ENCODE measurements around the gene GLYATL2.

GLYATL2 gene, protein sequence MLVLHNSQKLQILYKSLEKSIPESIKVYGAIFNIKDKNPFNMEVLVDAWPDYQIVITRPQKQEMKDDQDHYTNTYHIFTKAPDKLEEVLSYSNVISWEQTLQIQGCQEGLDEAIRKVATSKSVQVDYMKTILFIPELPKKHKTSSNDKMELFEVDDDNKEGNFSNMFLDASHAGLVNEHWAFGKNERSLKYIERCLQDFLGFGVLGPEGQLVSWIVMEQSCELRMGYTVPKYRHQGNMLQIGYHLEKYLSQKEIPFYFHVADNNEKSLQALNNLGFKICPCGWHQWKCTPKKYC

DNA sequence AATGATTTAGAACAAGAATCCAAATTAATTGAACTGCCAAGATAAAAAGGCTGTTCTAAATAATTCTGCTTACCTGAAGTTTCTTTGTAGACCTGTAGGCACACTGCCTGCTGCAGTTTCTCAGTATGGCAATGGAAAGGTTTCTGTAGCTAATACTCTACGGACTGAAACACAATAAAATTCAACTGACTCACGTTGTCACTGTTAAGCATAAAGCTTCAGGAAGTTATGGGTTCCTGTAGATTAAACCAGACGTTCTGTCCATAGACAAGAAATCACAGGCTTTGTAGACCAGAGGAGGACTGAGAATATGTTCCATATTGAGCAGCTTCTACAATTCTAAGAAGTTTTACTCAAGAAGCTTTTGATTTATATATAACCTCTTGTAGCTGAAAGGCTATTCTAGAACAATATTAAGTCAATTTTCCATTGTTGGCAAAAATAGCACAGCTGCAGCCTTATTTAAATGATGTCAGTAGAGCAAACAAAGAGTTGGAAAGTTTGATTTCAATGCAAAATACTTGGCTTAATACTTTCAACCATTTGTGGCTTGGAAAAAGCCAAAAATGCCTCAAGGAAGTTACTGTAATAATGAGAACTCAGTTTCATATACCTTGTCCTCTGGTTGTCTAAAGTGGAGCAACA lies at the start of gene GLYATL2:
GLYATL2 (minus strand) TSS at position 344 of the 645 bp plus-strand sequence. CDS start 5,092 bp downstream, outside the sequence.
- DNase-seq (ENCODE audit: low spot score), result no peak

DNA sequence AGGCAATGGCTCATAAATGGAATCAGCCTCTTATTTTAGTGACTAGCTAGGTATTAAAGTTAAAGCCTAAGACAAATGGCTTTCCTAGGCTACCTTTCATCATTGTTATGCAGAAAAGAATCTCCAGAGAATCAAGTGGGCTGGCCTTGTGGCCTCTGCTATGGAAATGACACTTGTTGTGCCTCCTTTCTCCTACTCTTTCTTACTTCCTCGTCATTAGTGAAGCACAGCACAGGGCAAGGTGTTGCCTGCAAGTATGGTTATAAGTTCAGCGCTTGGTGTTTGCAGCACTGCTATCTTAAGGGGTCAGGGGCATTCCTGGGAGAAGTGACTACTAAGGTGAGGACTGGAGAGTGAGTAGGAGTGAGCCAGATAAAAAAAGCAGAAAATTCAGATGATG lies 49.4 kb upstream of the GLYATL2 start:
- no peak for DNase-seq (ENCODE audit: low spot score)

DNA sequence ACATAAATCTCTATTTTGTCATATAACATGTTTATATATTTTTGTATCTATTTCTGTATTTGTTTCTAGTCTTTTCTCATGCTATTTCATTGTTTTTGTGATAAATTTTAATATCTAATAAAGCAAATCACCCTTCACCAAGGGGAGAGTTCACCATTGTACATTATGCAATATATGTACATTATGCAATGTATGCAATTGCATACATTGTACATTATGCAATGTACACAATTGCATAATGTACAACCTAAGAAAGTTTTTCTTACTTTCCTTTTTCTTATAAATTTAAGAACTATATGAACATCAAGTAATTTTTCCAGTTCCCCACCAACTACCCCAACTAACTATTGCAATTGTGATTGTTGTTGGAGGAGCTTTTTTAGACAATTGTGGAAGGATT lies 44.1 kb upstream of the GLYATL2 start:
- DNase-seq (ENCODE audit: low spot score), result no peak

DNA sequence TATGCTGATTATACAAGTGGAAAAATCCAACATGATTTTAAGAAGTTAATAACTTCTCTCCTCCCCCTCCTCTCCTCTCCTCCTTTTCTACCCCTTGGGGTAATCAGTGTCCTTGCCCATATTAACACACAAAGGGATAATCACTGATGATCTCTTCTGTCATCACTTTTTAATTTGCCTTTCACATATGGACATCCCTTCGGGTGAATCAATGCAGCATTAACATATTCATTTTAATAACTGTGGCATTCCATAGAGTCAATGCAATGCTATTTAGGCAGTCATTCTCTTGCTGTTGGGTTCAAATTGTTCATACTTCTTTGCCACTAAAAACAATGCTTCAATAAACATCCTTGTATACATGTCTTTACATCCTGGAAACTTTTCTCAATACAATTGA lies 42.9 kb upstream of the GLYATL2 start:
- no peak for DNase-seq (ENCODE audit: low spot score)

DNA sequence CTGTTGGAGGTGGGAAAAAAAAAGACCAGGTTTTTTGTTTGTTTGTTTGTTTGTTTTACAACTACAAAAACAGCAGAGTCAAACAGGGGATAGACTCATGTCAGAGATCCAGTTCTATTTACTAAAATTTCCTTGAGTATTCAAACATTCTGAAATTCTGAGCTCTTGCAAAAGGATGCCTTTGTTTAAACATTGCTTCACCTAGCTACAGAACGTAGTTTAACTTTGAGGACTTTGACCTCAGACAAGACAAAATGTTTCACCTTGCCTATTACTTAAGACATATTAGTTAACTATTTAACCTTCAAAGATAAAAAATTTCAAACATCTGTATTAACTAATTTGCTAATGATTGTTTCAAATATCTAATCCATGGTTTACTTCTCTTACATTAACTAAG lies 36.1 kb upstream of the GLYATL2 start:
- DNase-seq (ENCODE audit: low spot score), result no peak

DNA sequence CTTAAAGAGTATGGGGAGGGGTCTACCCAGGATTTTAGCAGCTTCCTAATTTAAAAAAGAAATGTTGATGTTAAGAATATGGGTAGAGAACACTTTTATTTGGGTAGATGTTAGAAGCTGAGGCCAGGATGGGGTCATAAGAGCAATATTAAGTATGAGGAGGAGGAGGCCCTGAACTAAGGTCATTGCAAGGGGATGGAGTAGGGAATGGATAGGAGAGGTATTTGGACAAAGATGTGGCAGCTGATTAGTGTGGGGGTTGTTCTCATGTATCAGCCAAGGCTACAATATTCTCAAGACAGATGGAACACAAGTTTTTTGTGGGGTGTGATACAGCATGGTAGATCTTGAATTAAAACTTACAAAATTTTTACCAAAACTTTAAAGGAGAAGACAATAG lies 35.7 kb upstream of the GLYATL2 start:
- no peak for DNase-seq (ENCODE audit: low spot score)

DNA sequence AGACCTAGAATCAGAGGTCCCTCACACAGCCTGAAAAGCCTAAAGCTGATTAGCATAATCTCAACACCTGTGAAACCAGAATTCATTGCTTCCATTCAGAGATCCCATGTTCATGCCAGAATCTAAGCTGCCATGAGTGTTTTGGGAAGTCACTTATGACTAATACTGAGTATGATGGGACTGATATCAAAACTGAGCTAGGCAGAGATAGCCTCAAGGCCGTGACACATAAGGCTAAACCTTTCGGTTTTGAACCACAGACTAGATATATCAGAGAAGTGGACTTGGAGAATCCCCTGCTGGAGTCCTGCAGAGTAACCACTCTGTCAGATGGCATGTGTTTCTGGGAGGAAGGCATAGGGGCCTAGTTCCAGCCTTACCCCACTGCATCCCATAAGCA lies 23.1 kb upstream of the GLYATL2 start:
- no peak for DNase-seq (ENCODE audit: low spot score)

DNA sequence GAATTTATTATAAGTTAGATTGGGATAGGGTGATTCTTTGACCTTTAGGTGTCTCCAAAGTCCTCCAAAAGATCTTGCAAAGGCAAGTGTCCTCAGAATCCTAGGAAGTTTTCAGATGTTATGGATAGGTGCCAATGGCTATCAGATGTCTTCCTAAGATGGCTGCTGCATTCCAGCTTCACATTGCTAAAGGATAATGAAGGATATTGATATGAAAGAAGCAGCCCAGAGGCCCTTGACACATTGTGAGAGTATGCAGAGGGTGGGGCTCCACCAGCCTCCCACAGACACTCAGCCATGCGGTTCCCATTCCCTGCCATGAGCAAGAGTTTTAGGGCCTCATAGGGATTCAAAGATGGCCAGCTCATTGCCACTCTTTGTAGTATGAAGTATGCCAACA lies 22.3 kb upstream of the GLYATL2 start:
- DNase-seq (ENCODE audit: low spot score), result no peak

DNA sequence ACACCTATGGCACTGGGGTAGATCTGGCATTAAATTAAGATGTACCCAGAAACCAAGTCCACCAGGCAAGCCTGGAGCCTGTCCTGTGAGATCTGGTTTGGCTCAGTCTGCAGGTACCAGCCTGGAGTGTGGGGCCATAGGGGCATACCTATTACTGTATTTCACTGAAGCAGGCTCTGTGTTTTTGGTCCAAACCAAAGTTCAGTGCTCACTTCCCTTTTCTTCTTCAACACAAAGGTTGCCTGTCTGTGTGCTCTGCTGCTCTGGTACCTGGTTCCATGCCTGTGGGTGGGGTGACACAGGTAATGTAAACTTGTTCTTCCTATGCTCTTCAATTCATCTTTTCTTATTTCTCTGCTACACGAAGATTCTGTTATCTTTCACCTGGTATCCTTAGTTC lies 19.8 kb upstream of the GLYATL2 start:
- no peak for DNase-seq (ENCODE audit: low spot score)

DNA sequence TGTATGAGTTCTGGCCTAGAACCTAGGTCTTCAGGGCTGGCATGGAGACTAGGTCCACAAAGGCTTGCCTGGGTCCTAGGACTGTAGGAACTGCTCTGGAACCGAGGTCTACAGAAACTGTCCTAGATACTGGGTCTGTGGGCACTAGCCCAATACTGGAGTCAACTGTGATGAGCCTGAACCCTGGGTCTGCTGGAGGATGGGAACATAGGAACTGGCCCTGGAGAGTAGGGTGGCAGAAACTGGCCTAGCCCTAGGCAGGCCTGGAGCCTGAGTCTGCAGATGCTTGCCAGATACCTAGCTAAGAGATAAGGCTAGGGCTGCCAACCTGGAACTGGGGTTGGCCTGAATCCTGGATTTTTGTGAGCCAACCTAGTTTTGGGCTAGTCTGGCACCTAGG lies 19.2 kb upstream of the GLYATL2 start:
- no peak for DNase-seq (ENCODE audit: low spot score)

DNA sequence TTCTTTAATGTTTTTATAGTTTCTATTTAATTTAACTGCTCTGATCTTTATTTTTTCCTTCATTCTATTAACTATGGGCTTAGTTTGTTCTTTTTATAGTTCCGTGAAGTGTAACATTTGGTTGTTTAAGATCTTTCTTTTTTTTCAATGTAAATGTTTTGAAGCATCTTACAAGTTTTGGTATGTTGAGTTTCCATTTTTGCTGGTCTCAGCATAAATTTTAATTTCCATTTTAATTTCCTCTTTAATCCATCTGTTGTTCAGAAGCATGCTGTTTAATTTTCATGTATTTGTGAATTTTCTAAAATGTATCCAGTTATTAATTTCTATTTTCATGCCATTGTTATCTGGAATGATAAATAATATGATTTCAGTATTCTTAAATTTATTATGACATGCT lies 17.0 kb upstream of the GLYATL2 start:
- DNase-seq (ENCODE audit: low spot score), result no peak

DNA sequence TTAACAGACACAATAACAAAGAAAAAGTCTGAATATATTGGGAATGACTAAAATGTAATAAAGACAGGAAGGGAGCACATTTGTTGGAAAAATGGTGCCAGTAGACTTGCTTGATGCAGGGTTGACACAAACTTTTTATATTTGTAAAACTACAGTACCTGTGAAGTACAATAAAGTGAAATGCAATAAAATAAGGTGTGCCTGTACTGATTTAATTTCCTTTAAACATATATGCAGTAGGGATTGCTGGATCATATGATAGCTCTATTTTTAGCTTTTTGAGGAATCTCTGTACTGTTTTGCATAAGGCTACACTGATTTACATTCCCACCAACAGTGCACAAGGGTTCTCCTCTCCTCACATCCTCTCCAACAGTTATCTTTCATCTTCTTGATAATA lies 12.3 kb upstream of the GLYATL2 start:
- no peak for DNase-seq (ENCODE audit: low spot score)

DNA sequence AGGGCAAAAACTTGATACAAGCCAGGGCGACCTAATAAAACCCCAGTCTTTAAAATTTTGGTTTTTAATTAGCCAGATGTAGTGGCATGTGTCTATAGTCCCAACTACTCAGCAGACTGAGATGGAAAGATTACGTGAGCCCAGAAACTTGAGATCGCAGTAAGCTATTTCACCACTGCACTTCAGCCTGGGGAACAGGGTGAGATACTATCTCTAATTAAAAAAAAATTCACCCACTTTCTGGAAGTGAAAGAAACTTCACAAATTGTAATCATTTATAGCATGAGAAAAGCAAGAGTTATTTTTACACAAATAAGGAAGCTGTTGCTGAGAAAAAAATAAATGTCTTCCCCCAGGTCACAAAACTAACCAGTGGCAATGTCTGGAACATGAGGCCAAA lies 882 bp upstream of the GLYATL2 start:
- no peak for DNase-seq (ENCODE audit: low spot score)

DNA sequence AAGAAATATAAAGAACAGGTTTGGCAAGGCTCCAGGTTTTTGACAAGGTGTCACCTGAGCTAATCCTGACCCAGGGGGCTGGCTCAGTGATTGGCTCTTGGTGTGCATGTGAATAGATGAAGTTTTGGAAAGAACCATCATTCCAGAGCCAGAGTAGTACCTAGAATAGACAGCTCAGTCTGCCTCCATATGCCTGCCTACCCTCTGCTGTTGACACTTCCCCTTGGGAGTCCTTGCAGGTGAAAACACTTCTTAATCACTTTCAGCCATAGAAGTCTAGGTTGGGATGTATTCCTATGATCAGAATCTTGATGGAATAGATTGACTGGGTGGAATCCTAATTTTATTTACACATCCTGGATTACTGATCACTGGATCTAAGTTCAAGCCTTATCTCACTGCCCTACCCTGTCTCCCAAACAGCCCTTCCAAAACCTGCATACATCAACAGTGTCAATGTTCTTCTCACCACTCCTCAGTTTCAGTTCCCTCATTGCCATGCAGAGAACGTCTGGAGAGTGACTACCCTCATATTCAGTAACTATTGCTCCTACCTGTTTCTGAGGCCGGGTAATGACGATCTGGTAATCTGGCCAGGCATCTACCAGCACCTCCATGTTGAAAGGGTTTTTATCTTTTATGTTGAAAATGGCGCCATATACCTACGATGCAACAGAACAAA lies 6.7 kb downstream of the GLYATL2 start:
- DNase-seq (ENCODE audit: low spot score), result no peak

DNA sequence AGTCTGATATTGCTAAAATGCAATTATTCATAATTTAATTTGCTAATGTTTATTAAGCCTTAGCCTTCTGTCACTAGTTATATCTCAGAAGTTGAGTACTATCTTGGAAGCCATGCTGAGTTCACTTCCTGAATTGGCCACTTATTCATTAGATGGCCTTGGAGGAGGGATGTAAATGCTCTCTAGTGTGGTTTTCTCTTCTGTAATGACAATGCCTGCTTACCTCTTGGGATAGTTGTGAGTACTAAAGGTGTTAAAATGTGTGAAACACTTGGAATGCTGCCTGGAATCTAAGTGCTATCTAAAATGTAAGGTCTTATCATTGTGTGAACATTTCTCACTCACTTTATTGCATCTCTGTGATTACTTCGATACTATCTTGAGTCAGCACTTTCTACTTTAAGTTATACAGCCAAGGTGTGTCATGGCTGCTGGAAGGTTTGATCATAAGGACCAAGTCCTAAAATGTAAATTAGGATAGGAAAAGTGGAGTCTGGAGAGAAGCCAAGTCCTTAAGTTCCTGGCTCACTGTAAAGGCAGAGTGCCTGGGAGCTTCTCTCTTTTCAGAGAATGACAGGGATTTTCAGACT lies 12.4 kb downstream of the GLYATL2 start:
- no peak for DNase-seq (ENCODE audit: low spot score)

DNA sequence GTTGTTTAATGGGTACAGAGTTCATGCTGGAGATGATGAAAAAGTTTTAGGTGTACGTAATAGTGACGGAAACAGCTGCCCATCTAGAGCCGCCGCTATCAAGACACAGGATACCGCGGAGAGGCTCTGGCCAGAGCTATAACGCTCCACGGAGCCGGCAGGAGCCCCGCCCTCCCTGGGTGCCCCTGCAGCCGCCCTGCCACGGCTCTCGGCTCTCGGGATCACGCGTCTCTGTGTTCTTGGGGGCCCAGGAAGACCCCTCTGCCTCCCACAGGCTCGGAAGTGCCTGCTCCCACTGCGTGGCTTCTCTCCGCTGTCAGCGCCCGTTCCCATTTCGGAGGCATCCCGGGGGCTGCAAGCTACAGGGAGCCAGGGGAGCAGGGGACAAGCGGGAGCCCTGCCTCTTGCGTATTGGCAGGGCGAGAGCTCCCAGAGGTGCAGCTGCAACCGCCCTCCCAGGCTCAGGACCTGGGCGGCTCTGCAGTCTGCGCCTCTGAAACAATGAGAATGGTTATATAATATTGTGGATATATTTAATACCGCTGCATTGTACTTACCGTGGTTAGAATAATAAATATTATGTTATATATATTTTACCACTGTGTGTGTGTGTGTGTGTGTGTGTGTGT lies 13.7 kb downstream of the GLYATL2 start:
- no peak for DNase-seq (ENCODE audit: low spot score)

DNA sequence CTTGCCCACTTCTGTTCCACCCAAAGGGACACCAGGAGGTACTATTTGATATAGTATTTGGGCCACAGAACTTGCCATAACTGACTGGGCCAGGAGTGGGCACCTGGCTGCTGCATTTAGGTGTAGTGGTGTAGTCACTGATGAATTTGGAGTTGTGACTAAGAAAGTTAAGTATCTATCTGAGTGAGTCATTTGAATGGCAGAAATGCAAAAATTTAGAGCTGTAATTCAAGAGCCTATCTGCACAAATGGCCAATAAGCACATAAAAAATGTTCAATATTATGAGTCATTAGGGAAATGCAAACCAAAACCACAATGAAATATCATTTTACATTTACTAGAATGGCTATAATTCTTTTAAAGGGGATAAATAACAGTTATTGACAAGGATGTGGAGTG lies 14.7 kb downstream of the GLYATL2 start:
- no peak for DNase-seq (ENCODE audit: low spot score)

DNA sequence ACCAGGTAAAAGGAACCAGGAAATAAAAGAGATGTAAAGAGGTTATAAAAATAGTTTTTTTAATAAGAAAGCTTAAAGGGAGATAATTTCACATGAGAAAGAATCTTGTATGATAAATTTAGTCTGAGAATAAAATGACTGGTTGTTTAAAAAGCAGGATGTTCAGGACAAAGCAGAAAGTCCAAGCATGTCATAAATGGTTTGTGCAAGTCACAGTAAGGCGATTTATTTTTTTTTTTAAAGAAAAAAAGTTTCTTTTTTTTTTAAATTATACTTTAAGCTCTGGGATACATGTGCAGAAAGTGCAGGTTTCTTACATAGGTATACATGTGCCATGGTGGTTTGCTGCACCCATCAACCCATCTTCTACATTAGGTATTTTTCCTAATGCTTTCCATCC lies 30.8 kb downstream of the GLYATL2 start:
- DNase-seq (ENCODE audit: low spot score), result no peak

DNA sequence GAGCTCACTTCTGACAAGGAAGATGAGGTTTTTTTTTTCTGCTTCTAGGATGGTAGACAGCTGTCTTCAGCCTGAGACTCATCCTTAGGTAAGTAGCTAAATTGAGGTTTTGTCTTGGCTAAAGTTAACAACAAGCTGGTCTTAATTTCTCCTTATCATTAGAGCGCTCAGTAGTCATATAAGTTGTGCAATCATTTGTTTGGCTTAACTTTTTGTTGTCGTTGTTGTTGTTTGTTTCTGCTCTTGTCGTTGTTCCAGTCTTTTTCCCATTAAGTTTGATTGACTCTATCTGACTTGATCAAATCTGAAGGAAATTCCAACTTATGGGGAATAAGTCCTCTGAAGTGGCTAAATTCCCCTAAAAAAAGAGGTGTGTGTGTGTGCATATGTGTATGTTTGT lies 33.0 kb downstream of the GLYATL2 start:
- DNase-seq (ENCODE audit: low spot score), result no peak

DNA sequence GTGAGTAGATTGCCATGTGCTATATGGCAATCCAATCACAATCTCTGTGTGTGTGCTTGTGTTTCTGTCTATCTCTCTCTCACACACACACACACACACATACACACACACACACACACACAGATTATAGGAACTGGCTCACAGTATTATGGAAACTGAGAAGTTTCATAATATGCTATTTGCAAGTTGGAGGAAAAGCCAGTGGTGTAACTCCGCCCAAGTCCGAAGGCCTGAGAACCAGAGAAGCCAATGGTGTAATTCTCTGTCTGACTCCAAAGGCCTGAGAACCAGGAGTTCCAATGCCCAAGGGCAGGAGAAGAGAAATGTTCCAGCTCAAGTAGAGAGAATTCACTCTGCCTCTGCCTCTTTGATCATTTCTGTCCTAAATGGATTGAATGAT lies 37.2 kb downstream of the GLYATL2 start:
- no peak for DNase-seq (ENCODE audit: low spot score)

DNA sequence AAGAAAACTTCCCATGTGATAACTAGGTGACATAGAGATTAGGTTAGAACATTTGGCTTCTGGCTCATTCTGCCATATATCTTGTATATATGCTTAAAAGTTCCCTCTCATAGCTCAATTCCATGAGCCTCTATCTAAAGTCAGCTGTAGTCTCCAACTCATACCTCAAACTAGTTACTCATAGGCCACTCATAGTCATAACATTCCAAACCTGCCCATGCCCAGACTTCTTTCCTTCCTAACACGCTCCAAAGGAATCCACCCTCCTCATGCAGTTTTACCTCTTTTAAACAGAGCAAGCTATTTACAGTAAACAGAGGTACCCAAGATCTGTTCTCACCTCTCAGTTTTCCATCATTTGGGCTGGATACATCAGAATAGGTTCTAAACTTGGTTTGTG lies 39.4 kb downstream of the GLYATL2 start:
- DNase-seq (ENCODE audit: low spot score), result no peak

DNA sequence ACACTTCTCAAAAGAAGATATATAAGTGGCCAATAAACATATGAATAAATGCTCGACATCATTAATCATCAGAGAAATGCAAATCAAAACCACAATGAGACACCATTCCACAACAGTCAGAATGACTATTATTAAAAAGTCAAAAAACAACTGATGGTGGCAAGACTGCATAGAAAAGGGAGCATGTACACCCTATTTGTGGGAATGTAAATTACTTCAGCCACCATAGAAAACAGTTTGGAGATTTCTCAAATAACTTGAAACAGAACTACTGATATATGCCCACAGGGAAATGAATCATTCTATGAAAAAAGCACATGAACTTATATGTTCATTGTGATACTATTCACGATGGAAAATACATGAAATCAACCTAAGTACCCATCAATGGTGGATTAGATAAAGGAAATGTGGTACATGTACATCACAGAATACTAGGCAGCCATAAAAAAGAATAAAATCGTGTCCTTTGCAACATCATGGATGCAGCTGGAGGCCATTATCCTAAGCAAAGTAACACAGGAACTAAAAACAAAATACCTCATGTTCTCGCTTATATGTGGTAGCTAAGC lies 42.4 kb downstream of the GLYATL2 start:
- no peak for DNase-seq (ENCODE audit: low spot score)
